NT2/D1 (cell line): ENCODE results near the gene GABARAP.
A peak's percentile ranks its signal among the peaks of the same experiment; 100 is the strongest.

Experiments used
- DNase-seq: peaks from one replicate; pipeline ENCODE4 v3.0.0-alpha.2; 2011; ENCODE audit warnings: low read depth, low spot score
- H3K27me3 ChIP-seq: 2 replicates; pipeline ENCODE4 v1.6.0; 2011; ENCODE audit warnings: mild to moderate bottlenecking; ENCODE audit not compliant: insufficient read length, insufficient read depth
- H3K36me3 ChIP-seq: 2 replicates; pipeline ENCODE4 v1.6.1; 2011; ENCODE audit warnings: mild to moderate bottlenecking, low read length, mixed read lengths; ENCODE audit not compliant: insufficient read depth, insufficient read length
- H3K4me1 ChIP-seq: 2 replicates; pipeline ENCODE4 v1.5.1; 2011; ENCODE audit not compliant: insufficient read depth, insufficient read length
- H3K4me3 ChIP-seq: 2 replicates; pipeline ENCODE4 v1.5.1; 2011; ENCODE audit warnings: low read depth; ENCODE audit not compliant: insufficient read length
- H3K9ac ChIP-seq: 2 replicates; pipeline ENCODE4 v1.6.0; 2011; ENCODE audit warnings: low read depth; ENCODE audit not compliant: insufficient read length
- H3K9me3 ChIP-seq: 2 replicates; pipeline ENCODE4 v1.5.1; 2011; ENCODE audit warnings: mild to moderate bottlenecking, low read length; ENCODE audit not compliant: insufficient read depth
- SUZ12 ChIP-seq: IDR thresholded peaks from 2 replicates; pipeline ENCODE4 v1.6.1; 2011; ENCODE audit not compliant: insufficient read length, insufficient read depth; ENCODE audit errors: extremely low read depth
- YY1 ChIP-seq: IDR thresholded peaks from 2 replicates; pipeline ENCODE4 v1.6.1; 2011; ENCODE audit not compliant: insufficient read length, insufficient read depth
- ZNF274 ChIP-seq: IDR thresholded peaks from 2 replicates; pipeline ENCODE4 v1.6.1; 2011; ENCODE audit warnings: mild to moderate bottlenecking, low read depth, low read length

GABARAP gene

GRCh38 chr17:7213895-7214299, 28.4 kb downstream of the GABARAP start:
- TF ChIP-seq YY1 (no peak), SUZ12 (no peak), ZNF274 (no peak)
- peaks cover 8% of the 10 kb centered on the region for H3K4me1 ChIP-seq
- H3K9ac ChIP-seq: no peak overlapping the region
- DNase-seq: peak; percentile 96
- H3K9me3 ChIP-seq: no peaks in the 10 kb centered on the region
- no peaks in the 10 kb centered on the region for H3K27me3 ChIP-seq
- no peak overlapping the region for H3K4me3 ChIP-seq
- H3K36me3 ChIP-seq: no peaks in the 10 kb centered on the region

DNA sequence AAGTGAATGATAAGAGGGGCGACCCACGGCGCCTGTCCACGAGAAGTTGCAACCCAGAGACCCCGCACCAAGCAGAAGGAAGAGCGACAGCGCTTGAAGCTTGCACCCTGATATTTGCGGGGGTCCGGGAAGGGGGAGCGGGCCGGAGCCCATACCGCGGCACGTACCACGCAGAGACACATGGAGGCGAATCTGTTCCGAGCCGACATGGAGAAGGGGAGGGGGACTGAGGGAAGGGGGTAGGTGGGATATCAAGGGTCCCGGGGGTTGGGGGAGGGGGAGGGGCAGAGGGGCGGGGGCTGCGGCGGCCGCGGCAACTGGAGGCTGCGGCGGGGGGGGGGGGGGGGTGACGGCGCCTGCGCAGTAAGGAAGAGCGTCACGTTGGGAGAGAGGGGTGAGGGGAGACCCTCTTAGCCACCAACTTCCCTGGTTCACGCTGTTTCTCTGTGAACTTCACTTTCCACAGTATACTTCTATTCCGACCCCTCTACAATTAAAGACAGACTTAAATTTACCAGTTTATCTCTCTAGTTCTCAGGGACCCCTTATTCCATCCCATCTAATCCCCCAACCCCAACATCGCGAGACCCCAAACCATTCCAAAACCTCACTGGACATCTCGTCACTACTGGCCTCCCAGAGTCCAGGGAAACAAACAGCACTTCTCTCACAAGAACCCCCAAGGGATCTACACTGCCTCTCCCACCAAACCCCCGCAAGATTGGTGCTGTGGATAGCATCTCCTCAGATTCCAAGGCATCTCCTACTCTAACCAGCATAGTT, 30.6 kb downstream of the GABARAP start:
- Histone ChIP-seq H3K4me3 (no peak overlapping the region), H3K9ac (peak overlapping the region; percentile 50), H3K36me3 (no peaks in the 10 kb centered on the region), H3K4me1 (peaks cover 12% of the 10 kb centered on the region), H3K27me3 (no peaks in the 10 kb centered on the region), H3K9me3 (no peaks in the 10 kb centered on the region)
- no peak for TF ChIP-seq SUZ12
- no peak for TF ChIP-seq YY1
- no peak for TF ChIP-seq ZNF274
- no peak for DNase-seq

- TF ChIP-seq ZNF274 (no peak), YY1 (no peak), SUZ12 (no peak)
- Histone ChIP-seq H3K36me3 (peaks cover under 1% of the 10 kb centered on the region), H3K27me3 (no peaks in the 10 kb centered on the region), H3K9me3 (no peaks in the 10 kb centered on the region), H3K9ac (peak overlapping the region; percentile 50), H3K4me1 (peaks cover 12% of the 10 kb centered on the region), H3K4me3 (no peak overlapping the region)
- DNase-seq: no peak
Measured at GRCh38 chr17:7208754-7209460, 33.3 kb downstream of the GABARAP start.

GRCh38 chr17:7208027-7208571, 34.1 kb downstream of the GABARAP start:
- H3K4me1 ChIP-seq: peaks cover 12% of the 10 kb centered on the region
- H3K4me3 ChIP-seq: no peak overlapping the region
- no peaks in the 10 kb centered on the region for H3K27me3 ChIP-seq
- no peak for DNase-seq
- H3K9ac ChIP-seq: peak overlapping the region; percentile 50
- H3K36me3 ChIP-seq: peaks cover 8% of the 10 kb centered on the region
- TF ChIP-seq SUZ12 (no peak), ZNF274 (no peak), YY1 (no peak)
- no peaks in the 10 kb centered on the region for H3K9me3 ChIP-seq

DNA sequence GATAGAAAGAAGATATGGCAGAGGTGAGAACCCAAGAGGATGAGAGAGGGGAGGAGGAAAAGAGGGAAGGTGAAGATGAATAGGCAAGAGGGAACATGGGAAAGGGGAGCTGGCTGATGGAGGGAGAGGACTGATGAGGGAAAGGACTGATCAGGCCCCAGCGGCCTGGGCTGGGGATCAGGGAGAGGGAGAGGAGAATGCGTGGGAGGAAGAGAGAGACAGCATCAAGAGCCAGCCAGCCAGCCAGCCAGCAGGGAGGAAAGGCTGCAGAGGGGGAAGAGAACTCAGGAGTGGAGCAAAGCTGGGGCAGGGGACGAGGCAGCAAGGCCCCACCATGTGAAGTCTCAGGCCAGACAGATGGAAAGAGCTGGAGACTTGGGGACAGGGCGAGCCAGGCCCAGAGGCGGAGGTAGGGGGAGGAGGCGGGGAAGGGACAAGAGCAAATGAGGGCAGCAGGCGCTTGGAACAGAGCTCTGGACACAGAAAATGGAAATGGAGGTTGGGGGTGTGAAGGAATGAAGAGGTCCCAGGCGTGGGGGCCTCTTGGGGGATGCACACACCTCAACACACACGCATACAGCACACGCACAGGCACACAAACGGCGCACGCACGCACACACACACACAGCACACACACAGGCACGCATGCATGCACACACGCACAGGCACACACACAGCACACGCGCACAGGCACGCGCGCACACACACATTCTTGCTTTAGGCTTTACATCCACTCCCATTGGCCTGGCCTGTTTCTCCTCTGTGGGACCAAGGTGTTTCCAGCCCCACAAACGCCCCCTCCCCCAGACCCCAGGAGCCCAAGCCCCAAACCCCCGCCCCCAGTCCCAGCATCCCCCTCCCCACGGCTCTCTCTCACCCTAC, 34.9 kb downstream of the GABARAP start:
- no peak for TF ChIP-seq YY1
- TF ChIP-seq ZNF274: no peak
- no peak for TF ChIP-seq SUZ12
- Histone ChIP-seq H3K4me1 (peaks cover 12% of the 10 kb centered on the region), H3K36me3 (peaks cover 16% of the 10 kb centered on the region)

DNA sequence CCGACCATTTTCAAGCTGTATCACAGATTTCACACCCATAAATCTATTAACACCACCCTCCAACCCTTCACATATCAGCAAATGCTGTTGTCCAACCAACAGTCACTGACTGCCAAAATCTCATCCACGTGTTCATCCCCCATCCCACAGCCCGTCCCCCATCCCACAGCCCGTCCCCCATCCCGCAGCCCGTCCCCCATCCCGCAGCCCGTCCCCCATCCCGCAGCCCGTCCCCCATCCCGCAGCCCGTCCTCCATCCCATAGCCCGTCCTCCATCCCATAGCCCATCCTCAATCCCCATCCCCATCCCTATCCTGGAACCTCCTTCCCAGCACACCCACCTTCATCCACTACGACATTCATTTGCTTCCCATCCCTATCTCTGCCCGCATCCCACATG, 36.7 kb downstream of the GABARAP start:
- Histone ChIP-seq H3K4me3 (no peak overlapping the region), H3K9ac (peak overlapping the region; percentile 32), H3K9me3 (no peaks in the 10 kb centered on the region), H3K4me1 (peaks cover 8% of the 10 kb centered on the region), H3K36me3 (peaks cover 25% of the 10 kb centered on the region), H3K27me3 (no peaks in the 10 kb centered on the region)
- TF ChIP-seq YY1 (no peak), ZNF274 (no peak), SUZ12 (no peak)
- DNase-seq: no peak

More for the DNA sequence above, 34.9 kb downstream of the GABARAP start:
- no peaks in the 10 kb centered on the region for H3K9me3 ChIP-seq
- DNase-seq: no peak
- no peak overlapping the region for H3K4me3 ChIP-seq
- no peak overlapping the region for H3K9ac ChIP-seq
- H3K27me3 ChIP-seq: no peaks in the 10 kb centered on the region
